HG03139 (cell line): ENCODE measurements around the gene COLQ.
"Not testable (repeated sequence)": the region's sequence is repeated elsewhere in the genome, so short reads cannot be mapped to it uniquely, and the experiment has no call there.

ENCODE experiments used
- ATAC-seq: cut with Tn5 transposase; IDR thresholded peaks from one replicate; pipeline ENCODE4 v1.9.1; 2021; ENCODE audit not compliant: unreplicated experiment

The COLQ gene

DNA sequence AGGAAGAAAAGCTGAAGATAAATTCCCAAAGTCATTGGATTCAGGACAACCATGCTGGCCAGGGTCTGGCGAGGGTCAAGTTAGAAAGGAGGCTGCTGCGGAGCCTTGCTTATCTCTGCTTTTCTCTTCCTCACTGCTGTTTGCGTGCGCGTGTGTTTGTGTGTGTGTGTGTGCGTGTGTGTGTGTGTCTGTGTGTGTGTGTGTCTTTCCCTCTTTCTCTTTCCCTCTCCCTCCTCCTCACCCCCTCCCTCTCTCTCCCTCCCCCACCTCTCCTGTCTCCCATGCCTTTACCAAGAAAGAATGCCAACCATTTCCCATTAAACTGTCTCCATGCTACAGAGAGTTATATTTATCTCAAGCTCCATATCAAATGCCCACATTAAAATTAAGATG, at the start of gene COLQ:
Gene COLQ (minus strand): TSS at position 134 of the 393 bp plus-strand sequence. CDS start 81 bp downstream, at position 53.
- ATAC-seq = no peak

DNA sequence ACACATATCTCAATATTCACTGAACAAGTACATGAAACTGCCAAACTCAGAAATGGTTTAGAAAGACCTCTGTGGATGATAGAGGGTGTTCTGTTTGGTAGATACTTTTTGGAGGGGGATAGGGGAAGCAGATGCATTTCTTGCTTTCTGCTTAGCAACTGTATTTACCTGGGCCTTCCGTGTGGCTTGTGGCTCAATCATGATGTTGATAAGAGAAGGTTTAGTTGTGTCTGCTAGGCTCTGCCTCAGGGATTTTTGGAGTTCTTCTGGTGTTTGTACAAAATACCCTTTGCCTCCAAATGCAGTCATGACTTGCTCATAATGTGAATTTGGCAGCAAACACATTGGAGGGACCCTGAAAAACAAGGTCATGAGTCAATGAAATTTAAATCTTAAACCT, 41.7 kb upstream of the COLQ start:
- no peak for ATAC-seq

DNA sequence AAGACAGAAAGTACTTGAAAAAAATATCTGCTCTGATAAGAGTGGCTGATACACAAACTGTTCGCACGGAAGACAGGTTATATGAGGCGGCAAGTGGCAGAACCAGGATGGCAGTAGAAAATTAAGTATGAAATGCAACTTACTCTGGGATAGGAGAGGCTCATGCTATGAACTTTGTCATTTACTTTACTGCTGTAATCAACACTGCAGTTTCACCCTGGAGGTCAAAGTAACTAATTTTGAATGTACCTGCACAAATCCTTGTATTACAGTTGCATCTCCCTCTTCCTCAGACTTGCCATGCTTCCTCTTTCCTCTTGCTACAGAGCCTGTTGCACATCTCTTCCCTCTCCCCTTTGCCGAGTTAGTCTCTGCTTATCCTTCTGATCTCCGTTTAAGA, 41.1 kb upstream of the COLQ start:
- ATAC-seq = no peak

DNA sequence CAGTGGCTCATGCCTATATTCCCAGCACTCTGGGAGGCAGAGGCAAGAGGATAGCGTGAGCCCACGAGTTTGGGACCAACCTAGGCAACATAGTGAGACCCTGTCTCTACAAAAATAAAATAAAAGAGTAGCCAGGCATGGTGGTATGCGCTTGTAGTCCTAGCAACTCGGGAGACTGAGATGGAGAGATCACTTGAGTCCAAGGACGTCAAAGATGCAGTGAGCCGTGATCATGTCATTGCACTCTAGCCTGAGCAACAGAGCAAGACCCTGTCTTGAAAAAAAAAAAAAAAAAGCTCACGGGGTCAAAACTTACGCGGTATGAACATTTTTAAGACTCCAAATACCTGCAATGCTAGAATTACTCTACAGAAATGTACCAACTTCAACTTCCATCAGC, 37.1 kb upstream of the COLQ start:
- ATAC-seq = no peak

DNA sequence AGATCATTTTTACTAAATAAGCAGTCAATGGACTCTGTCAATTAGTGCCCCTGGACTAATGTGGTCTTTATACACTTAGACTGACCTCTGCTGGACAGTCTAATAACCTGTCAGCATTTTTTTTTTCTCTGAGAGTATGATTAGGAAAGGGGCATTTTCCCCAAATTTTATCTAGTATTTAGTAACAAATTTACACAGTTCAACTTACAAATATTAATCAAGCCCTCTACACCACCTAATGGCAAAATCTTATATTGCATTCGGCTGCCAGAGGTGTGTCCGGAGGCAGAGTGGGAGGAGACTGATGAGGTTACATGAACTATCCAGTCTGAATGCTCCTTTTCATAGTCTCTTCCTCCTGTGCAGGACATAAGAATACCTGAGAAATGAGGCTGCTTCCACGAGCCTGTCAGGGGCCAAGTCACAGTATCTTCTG, 36.0 kb upstream of the COLQ start:
- peak; percentile 63 for ATAC-seq

DNA sequence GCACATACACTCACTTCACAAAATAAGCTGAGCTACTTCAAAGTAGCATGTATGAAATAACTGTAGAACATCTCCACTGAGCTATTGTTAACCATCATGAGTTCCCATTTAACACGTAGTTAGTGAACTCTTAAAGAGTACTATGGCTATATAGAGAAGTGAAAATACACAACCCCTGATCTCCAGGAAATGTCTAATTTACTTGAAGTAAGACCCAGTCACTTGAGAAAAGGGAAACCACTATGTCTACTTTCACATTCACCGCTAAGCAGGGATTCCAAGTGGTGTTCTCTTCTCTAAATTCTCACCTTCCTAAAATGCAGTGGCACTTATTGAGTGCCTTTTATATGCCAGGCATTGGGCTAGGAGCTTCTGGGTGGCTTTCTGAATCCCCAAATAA, 35.0 kb upstream of the COLQ start:
- peak; percentile 76 for ATAC-seq

DNA sequence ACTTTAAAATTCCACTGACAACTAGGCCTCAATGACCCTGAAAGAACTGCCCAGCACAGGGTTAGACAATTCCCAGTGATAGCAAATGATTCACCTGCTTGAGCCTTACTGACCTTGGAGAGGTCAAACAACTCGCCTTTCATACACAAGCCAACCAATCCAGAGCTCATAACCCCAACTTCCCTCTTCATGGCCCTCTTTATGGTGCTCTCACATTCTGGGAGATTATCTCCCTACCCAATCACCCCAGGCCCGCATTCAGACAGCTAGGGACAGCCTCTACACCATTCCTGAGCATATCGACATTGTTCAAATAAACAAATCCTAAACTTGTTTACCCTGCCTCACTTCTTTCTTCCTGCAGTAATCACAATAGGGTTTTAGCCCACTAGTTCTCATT, 32.2 kb upstream of the COLQ start:
- ATAC-seq = no peak

DNA sequence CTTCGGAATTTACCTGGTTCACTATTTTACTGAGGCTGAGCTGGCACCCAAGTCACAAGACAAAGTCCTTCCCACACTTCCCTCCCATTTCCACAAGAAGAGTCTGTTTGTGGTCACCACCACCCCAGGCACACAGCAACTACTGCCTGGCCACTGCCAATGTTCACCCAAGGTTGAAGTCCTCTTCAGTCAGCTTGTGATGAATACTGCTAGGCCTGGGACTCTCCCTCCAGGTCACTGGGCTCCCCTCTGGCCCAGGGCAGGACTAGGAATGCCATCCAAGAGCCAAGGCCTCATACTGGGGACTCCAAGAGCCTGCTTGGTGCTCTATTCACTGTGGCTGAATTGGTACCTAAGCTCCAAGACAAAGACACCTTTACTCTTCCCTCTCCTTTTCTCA, 30.4 kb upstream of the COLQ start:
- no peak for ATAC-seq

DNA sequence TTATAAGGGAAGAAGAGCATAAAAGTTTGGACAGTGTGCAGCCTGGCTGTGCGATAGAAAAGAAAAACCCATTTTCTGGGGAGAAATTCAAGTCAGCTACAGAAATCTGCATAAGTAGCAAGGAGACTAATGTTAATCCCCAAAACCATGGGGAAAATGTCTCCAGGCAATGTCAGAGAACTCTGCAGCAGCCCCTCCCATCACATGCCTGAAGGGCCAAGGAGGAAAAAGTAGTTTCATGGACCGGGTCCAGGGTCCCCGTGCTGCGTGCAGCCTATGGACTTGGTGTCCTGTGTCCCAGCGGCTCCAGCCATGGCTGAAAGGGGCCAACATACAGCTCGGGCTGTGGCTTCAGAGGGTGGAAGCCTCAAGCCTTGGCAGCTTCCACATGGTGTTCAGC, 28.3 kb upstream of the COLQ start:
- ATAC-seq = no peak

DNA sequence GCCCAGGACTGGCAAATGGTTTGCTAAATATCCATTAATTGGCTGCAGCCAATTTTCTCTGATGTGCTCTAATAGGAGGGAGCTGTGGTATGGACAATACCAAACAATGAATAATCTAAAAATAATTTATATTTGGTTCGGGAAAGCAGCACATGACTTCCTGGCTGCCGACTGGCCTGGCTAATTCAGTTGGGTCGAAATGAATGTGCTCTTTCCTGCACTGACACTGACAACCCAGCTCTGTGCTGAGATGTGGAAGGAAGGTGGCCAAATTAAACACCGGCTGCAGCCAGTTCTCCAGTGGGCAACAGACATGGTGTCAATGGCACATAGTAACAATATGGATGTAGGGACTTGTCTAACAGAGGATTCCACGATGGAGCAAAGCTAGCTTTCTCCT, 21.1 kb upstream of the COLQ start:
- no peak for ATAC-seq

DNA sequence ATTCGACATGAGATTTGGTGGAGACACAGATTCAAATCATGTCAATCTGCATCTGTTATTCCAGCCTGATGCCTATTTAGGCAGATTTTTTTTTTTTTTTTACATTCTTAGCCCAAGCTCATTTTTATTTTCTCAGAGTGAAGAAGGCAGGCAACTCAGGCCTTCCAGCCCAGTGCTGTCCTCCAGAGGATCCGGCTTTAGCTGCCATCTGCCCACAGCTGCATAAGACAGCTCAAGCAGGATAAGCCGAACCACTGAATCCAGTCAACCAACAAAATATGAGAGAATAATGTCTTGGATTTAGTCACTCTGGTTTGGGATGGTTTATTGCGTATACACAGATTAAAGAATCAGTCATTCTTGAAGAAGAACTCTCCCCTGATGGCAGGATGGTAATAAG, 19.9 kb upstream of the COLQ start:
- no peak for ATAC-seq

DNA sequence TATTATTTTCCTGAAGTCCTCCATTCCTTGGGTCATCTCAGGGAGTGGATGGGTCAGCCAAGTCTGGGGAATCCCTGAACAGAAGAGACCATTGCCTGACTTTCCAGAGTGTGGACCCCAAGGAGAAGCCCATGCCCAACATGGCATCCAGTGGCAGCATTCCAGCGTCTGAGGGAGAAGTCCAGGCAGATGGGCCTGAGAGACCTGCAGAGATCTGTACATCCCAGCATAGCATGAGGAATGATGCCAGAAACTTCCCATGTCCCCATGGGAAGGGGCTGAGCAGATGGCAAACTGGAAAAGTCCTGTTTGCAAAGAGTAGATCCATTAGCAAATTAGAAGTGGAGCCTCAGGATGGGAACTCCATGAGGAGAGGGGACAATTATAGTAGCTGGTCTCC, 17.6 kb upstream of the COLQ start:
- no peak for ATAC-seq

DNA sequence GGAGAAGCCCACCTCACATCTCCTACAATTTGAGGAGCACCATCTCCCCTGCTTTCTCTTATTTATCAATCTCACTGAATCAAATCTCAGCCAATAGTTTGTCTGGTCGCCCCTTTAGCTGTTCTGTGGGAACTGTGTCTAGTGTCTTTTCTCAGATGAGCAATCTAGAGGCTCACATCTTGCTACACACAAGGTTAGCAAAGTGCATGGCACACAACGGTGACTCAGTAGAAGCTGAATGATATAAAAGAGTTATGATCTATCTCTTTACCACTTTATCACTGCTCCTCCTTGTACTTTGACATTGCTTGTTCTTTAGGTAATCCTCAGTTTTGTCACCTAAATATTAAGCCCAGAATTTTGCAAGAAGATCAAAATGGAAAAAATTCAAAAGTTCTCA, 16.8 kb upstream of the COLQ start:
- no peak for ATAC-seq

DNA sequence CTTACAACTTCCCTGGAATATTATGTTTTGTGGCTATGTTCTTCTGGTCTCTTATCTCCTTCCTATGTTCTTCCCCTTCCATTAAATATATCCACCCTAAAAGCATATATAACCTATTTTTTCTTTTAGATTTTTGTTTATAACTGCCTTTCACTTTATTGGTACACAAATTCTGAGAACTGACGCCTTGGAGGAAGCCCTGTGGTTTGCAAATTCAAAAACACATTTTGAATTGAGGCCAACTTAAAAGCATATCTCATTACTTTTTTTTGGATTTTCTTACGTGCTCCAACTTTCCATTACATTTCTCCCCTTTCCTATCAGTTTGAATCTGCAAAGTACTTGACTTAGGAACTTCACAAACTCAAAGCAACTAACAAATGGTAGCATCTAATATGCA, 15.3 kb upstream of the COLQ start:
- ATAC-seq = no peak

DNA sequence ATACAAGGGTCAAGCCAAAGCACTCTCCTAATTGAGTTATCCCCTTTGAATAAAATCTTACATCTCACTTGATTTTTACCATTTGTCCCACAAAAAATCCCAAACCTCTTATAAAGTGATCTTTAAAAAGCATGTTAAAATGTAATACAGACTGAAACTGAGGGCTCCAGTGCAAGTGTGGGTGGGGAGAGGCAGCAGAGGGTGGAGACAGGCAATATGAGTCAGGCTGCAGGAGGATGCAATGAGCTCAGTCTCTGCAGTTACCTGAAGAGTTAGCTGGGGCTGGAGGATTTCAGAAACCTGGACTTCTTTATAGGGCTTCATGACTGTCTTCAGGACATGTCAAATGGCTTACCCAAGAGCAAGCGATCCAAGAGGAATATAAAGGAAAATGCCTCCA, 14.2 kb upstream of the COLQ start:
- no peak for ATAC-seq

DNA sequence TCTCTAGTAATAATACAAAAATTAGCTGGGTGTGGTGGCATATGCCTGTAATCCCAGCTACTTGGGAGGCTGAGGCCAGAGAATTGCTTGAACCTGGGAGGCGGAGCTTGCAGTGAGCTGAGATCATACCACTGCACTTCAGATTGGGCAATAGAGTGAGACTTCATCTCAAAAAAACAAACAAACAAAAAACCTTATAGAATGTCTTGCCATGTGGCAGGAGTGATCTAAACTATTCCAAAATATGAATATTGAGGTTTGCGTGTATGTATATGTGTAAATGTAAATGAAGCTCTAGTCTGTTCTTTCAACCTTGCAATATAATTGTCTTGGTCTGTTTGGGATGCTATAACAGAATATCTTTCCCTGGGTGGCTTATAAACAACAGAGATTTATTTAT, 11.1 kb upstream of the COLQ start:
- not testable (repeated sequence) for ATAC-seq

DNA sequence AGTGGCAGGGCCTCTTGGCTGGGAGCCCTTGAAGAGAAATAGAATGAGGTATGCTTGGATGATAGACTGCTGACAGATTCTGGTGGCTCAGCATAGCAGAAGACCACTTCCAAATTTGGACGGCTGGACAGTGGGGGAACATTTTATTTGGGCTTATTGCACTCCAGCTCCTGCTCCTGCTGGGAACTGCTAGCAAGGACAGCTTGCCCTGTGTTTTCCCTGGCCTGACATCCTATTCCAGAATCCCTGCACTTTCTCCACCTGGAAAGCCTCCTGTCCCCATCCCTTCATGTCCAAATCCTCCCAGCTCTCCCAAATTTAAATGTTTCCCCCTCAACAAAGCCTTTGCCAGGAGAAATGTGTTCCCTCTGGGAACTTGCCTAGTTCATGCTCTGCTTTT, 9.8 kb upstream of the COLQ start:
- no peak for ATAC-seq

DNA sequence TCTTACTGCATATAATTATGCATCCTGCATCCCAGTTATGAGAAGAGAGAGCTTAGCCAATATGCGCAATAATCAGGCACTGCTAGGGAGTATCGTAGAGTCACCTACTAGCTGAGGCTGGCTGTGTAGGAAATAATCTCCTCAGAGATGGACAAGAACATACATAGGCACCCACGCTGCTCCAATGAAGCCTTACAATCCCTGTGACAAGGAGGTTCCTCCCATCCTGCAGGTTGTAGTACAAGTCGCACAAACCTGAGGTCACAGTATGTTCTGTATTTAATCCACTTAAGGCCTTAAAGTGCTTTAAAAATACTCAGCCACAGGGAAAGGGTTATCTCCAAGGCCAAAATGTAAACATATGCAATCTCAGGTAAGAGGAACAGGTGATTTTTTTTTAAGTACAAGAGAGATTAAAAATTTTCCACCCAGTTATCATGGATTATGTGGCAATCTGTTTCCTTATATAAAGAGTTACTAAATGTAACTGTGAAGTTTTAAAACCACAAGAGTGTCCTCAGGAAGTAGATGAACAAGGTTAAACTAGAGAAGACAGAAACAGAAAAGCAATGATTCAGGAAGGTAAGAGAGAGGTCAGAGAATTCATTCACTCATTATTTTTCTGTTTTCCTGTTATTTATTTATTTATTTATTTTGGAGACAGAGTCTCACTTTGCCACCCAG, 7.5 kb upstream of the COLQ start:
- ATAC-seq = no peak

DNA sequence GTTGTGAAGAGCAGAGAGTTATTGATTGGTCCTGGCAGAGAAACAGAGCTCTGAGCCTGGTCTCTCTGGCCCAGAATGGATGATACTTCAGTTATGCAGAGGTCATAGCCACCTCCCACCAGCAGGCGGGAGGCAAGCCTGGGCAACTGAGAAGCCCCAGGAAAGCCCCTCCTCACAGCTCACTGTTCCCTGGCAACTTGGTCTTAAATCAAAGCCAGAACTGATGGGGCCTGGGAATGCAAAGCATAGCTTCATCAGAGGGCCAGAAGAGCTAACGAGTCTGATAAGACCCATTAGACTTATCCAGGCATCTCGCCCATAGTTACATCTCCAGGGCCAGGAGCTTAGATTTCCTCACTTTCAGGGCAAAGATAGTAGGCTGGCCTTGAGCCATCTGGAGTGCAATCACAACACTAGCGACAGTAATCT, 5.5 kb upstream of the COLQ start:
- no peak for ATAC-seq

DNA sequence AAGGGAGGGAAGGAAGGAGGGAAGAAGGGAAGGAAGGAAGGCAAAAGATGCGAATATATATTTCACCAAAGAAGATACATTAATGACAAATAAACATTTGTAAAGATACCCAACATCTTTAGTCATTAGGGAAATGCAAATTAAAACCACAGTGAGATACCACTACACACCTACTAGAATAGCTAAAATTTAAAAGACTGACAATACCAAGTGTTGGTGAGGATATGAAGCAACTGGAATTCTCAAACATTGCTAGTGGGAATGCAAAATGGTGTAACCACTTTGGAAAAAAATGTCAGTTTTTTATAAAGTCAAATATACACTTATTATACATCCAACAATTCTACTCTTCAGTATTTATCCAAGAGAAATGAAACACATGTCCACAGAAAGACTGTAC, 4.3 kb upstream of the COLQ start:
- no peak for ATAC-seq

DNA sequence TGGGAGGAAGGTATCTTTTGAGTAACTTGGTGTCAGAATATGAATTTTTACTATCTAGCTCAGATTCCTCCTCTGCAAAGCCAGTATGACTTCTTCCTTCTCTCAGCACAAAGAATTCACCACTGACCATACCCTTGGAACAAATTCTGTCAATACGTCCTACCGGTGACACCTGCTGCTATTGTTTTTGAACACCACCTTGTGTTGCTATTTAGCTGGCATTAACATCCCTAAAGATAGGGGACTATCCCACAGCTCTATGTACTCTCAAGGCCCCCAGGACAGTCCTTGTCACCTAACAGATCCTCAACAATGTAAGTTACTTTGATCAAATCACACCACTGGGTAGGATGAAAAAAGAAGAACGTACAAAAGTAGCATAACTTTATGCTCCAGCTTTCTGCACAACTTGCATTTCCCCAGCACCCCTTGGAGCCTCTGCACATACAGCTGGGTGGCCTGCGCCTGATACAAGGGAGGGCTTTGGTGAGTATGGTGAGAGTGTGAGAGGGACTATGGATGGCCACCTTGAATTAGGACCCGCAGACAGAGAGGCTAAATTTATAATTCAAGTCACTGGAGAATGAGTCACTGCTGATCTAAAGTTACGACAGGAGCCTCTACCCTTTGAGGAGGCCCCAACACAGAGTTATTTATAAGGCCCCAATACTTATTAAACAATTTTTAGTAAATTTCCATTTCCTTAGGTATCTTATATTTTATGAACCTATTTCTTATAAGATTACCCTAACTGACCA, 2.3 kb upstream of the COLQ start:
- ATAC-seq = no peak

DNA sequence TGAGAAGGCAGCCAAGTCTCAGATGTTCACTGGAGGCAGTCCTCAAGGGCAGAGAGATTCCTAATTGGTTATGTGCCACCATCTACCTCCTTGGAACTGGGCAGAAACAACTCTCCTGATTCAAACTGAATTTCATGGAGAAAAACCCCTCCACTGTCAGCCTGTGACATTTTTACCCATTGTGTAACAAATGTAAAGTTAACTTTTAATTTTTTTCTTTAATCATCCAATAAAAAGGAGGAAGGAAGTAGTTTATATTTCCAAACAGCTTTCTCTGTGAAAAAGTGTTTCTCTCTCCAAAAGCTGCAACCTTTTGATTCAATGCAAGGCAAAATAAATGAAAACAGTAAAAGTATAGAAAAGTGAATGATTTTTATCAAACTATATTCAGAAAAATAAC, 510 bp upstream of the COLQ start:
- no peak for ATAC-seq
